Endothelial cell of umbilical vein (primary cell): ENCODE measurements around the gene GTF2F1. TPM values are rescaled to one million over a fixed set of nuclear protein-coding genes. Genes with fewer than 3 reads are reported as not detected.

Experiments
- BruUV-seq: library from RNA; stranded (reverse); fragments of 400-500 nt; replicated peaks from 2 replicates; lab custom pipeline; 2021; lab: Mats Ljungman, UMichigan
- CTCF ChIA-PET: fragments of 300-600, 350-600 bp; sonication (Branson Sonifier 250); formaldehyde crosslinking; loops from one replicate; lab custom pipeline; 2021; ENCODE audit warnings: antibody characterized with exemption, inconsistent platforms; lab: Charles Lee
- POLR2A ChIA-PET: fragments of 300-600, 350-600 bp; sonication (Branson Sonifier 250); formaldehyde crosslinking; loops from one replicate; lab custom pipeline; 2021; ENCODE audit warnings: antibody characterized with exemption, inconsistent platforms; lab: Charles Lee
- DNase-seq: peaks from one replicate; pipeline ENCODE4 v3.0.0-alpha.2; 2011; ENCODE audit warnings: low read depth, low spot score
- FAIRE-seq: peaks from 2 replicates; lab custom pipeline; 2011; peaks lifted over from hg19 to GRCh38; lab: Jason Lieb, UNC
- H2AFZ ChIP-seq: 2 replicates; pipeline ENCODE4 v1.6.0; 2012; ENCODE audit warnings: low read depth, low read length, control low read depth, inconsistent platforms
- H3K27ac ChIP-seq: 2 replicates; pipeline ENCODE4 v1.5.1; 2011; ENCODE audit warnings: low read depth, mild to moderate bottlenecking, control low read depth, low read length, moderate library complexity; ENCODE audit not compliant: insufficient read depth
- H3K27me3 ChIP-seq, 2 experiments: 2 replicates each; pipeline versions ENCODE4 v1.6.0 to v1.6.1; 2011; ENCODE audit warnings: low read length in 2 of 2, mixed read lengths in 1 of 2; ENCODE audit not compliant: control insufficient read depth in 2 of 2, insufficient read depth in 2 of 2
- H3K36me3 ChIP-seq, 2 experiments: 2 replicates in 1 of 2; 3 replicates in 1 of 2; pipeline ENCODE4 v1.5.1; 2011; ENCODE audit warnings: low read length in 2 of 2, mild to moderate bottlenecking in 1 of 2, moderate library complexity in 1 of 2; ENCODE audit not compliant: control insufficient read depth in 2 of 2, insufficient read depth in 2 of 2; ENCODE audit errors: extremely low read depth in 1 of 2
- H3K4me1 ChIP-seq: 3 replicates; pipeline ENCODE4 v1.5.1; 2011; ENCODE audit warnings: mild to moderate bottlenecking, low read length; ENCODE audit not compliant: control insufficient read depth, insufficient read depth; ENCODE audit errors: extremely low read depth
- H3K4me2 ChIP-seq: 2 replicates; pipeline ENCODE4 v1.6.1; 2011; ENCODE audit warnings: low read length, control low read depth, mixed read lengths; ENCODE audit not compliant: insufficient read depth
- H3K4me3 ChIP-seq, 3 experiments: fragments of 200-600 bp in 1 of 3; sonication (generic), shearing (Covaris generic) in 1 of 3; replicated peaks in 1 of 3; 2 replicates each; pipeline ENCODE4 v1.5.1; 2011 to 2016; ENCODE audit warnings: control low read depth in 3 of 3, low read length in 3 of 3, mild to moderate bottlenecking in 2 of 3, inconsistent platforms in 1 of 3, low read depth in 1 of 3, moderate library complexity in 1 of 3; ENCODE audit not compliant: insufficient read depth in 1 of 3
- H3K79me2 ChIP-seq: 2 replicates; pipeline ENCODE4 v1.6.0; 2012; ENCODE audit warnings: low read length, inconsistent platforms; ENCODE audit not compliant: control insufficient read depth, insufficient read depth
- H3K9ac ChIP-seq: replicated peaks from 2 replicates; pipeline ENCODE3; 2011; ENCODE audit warnings: low read length, control low read depth; ENCODE audit not compliant: insufficient read depth; ENCODE audit errors: extremely low read depth
- H3K9me1 ChIP-seq: replicated peaks from 3 replicates; pipeline ENCODE4 v1.6.0; 2011; ENCODE audit warnings: mild to moderate bottlenecking, low read length; ENCODE audit not compliant: control insufficient read depth, insufficient read depth; ENCODE audit errors: extremely low read depth
- H3K9me3 ChIP-seq: replicated peaks from 2 replicates; pipeline ENCODE4 v1.5.1; 2012; ENCODE audit warnings: low read length, inconsistent platforms; ENCODE audit not compliant: control insufficient read depth, insufficient read depth
- H4K20me1 ChIP-seq: replicated peaks from 2 replicates; pipeline ENCODE3; 2011; ENCODE audit warnings: mild to moderate bottlenecking, low read length; ENCODE audit not compliant: control insufficient read depth, insufficient read depth; ENCODE audit errors: extremely low read depth
- CTCF ChIP-seq, 2 donors: IDR thresholded peaks; 1 replicate in 1 of 2; 2 replicates in 1 of 2; pipeline ENCODE4 v1.5.1; 2011; ENCODE audit warnings: low read length in 2 of 2, mild to moderate bottlenecking in 2 of 2, moderate library complexity in 2 of 2, control low read depth in 1 of 2, inconsistent platforms in 1 of 2, low read depth in 1 of 2; ENCODE audit not compliant: insufficient read depth in 1 of 2; ENCODE audit errors: extremely low read depth in 1 of 2
- EZH2 ChIP-seq: IDR thresholded peaks from 2 replicates; pipeline ENCODE4 v1.6.1; 2012; ENCODE audit warnings: borderline replicate concordance, low read depth, mild to moderate bottlenecking, moderate library complexity, low read length, inconsistent platforms; ENCODE audit not compliant: severe bottlenecking
- FOS ChIP-seq: IDR thresholded peaks from 2 replicates; pipeline ENCODE4 v1.6.1; 2011; ENCODE audit warnings: mild to moderate bottlenecking, low read length, moderate library complexity, borderline replicate concordance; ENCODE audit not compliant: insufficient read depth
- GATA2 ChIP-seq: IDR thresholded peaks from 2 replicates; pipeline ENCODE4 v1.7.0; 2011; ENCODE audit warnings: low read depth, mild to moderate bottlenecking, moderate library complexity, mixed read lengths, low read length; ENCODE audit not compliant: insufficient read length, insufficient read depth
- JUN ChIP-seq: IDR thresholded peaks from 2 replicates; pipeline ENCODE4 v1.6.1; 2011; ENCODE audit warnings: borderline replicate concordance, low read depth; ENCODE audit not compliant: insufficient read length, insufficient read depth
- MYC ChIP-seq: IDR thresholded peaks from one replicate; pipeline ENCODE4 v1.6.1; 2011; ENCODE audit warnings: mild to moderate bottlenecking, low read depth, low read length
- POLR2A ChIP-seq: IDR thresholded peaks from 2 replicates; pipeline ENCODE4 v1.6.1; 2012; ENCODE audit warnings: low read depth, mild to moderate bottlenecking, control low read depth, low read length
- POLR2AphosphoS5 ChIP-seq: IDR thresholded peaks from 2 replicates; pipeline ENCODE4 v1.6.1; 2012; ENCODE audit warnings: low read depth, mild to moderate bottlenecking, control low read depth, low read length, moderate library complexity; ENCODE audit not compliant: insufficient read depth
- dilution Hi-C: fragments of 300-500 bp; cut with MboI; formaldehyde crosslinking; loops from one replicate; pipeline ENCODE4 v1.15.0; 2019; ENCODE audit warnings: low sequenced_read_pairs; ENCODE audit not compliant: extremely low pct_ligation_motif_present
- intact Hi-C: fragments of 100-400 bp; cut with micrococcal nuclease; formaldehyde crosslinking; loops from one replicate; pipeline ENCODE4 v1.10.0; 2022
- polyA plus RNA-seq, 4 experiments: library from polyadenylated mRNA; depleted of rRNA in 3 of 4; stranded (reverse) in 3 of 4; unstranded in 1 of 4; fragments of >200 nt; gene quantifications; 2 replicates each; pipeline versions ENCODE4 v1.2.1 to v1.2.3, GENCODE V29; 2011 to 2012; ENCODE audit warnings: missing spikeins in 1 of 4
- total RNA-seq: library from RNA; stranded (reverse); gene quantifications from 2 replicates; pipeline ENCODE4 v1.2.3, GENCODE V29; 2021
- TF ChIP-seq, protein P1 (sequence below): IDR thresholded peaks from 2 replicates; pipeline ENCODE4 v1.6.1; 2011; ENCODE audit not compliant: insufficient read depth, insufficient read length

Gene GTF2F1
- total and polyA plus RNA-seq, 2 donors (not counting 3 experiments of a cell fraction or from before 2014, with no cell fraction given): 44.8 to 56.4 TPM

GRCh38 chr19:6421075-6422014 lies 28.4 kb upstream of the GTF2F1 start:
- H3K9ac ChIP-seq: no peak overlapping the region
- TF ChIP-seq FOS (no peak), EZH2 (no peak), JUN (no peak), GATA2 (no peak), POLR2AphosphoS5 (no peak), CTCF (IDR thresholded peaks at IDR 0.05; ENCODE audit: extremely low read depth in 1 of 2, insufficient read depth in 1 of 2, low read depth in 1 of 2, low read length in 2 of 2) (no peak), POLR2A (no peak), MYC (no peak)
- TF ChIP-seq, protein P1, sequence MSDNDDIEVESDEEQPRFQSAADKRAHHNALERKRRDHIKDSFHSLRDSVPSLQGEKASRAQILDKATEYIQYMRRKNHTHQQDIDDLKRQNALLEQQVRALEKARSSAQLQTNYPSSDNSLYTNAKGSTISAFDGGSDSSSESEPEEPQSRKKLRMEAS: no peak
- H4K20me1 ChIP-seq: peaks cover 3% of the 10 kb centered on the region
- ChIA-PET POLR2A (no interaction called here), CTCF (interaction anchor here (1.9 kb wide), 1 partner anchor 296 kb away, joined by 9 read pairs; no protein-coding TSS in a partner anchor)
- dilution Hi-C loops (no loop called here), intact Hi-C loops (loop anchor here (5.0 to 10.0 kb wide), 3 partner anchors 257 to 374 kb away; partner anchors contain the start of genes GPR108 and TRIP10)
- H3K4me3 ChIP-seq: no peak overlapping the region
- no TSS peak for BruUV-seq
- no peak overlapping the region for H3K4me2 ChIP-seq
- peaks cover 57% of the 10 kb centered on the region for H3K79me2 ChIP-seq
- no peak overlapping the region for H3K27ac ChIP-seq
- H3K4me1 ChIP-seq: peaks cover 8% of the 10 kb centered on the region
- H2AFZ ChIP-seq: no peak overlapping the region
- peaks cover 24 to 52% of the 10 kb centered on the region in 2 experiments for H3K36me3 ChIP-seq
- no peaks in the 10 kb centered on the region for H3K9me1 ChIP-seq
- FAIRE-seq (no peak), DNase-seq (no peak)
- H3K27me3 ChIP-seq: no peaks in the 10 kb centered on the region
- no peaks in the 10 kb centered on the region for H3K9me3 ChIP-seq
